K562 (cell line): Measurements from ENCODE around the gene ZNF37A.

Experiments used
- ASH1L ChIP-seq: fragments of 450-650 bp; IDR thresholded peaks from 2 replicates; pipeline ENCODE4 v1.6.1; 2018; ENCODE audit warnings: borderline replicate concordance, mild to moderate bottlenecking, low read depth; ENCODE audit not compliant: partially characterized antibody
- C11orf30 ChIP-seq: fragments of 450-650 bp; IDR thresholded peaks from 2 replicates; pipeline ENCODE4 v1.6.1; 2016; ENCODE audit warnings: low read depth, mild to moderate bottlenecking
- ELF4 ChIP-seq: fragments of 450-650 bp; formaldehyde crosslinking; IDR thresholded peaks from 2 replicates; pipeline ENCODE4 v1.4.0; 2022; ENCODE audit warnings: missing genetic modification characterization
- EZH2 ChIP-seq: IDR thresholded peaks from 2 replicates; pipeline ENCODE4 v1.6.1; 2012; ENCODE audit warnings: low read depth, mild to moderate bottlenecking, inconsistent platforms, low read length, borderline replicate concordance
- PHF8 ChIP-seq: fragments of 200-600 bp; sonication (generic); IDR thresholded peaks from 2 replicates; pipeline ENCODE4 v1.6.1; 2012; ENCODE audit warnings: mixed run types, mild to moderate bottlenecking, inconsistent platforms, low read length, moderate library complexity, borderline replicate concordance
- SIN3B ChIP-seq: fragments of 450-650 bp; IDR thresholded peaks from 2 replicates; pipeline ENCODE4 v1.6.1; 2017; ENCODE audit warnings: low read depth, mild to moderate bottlenecking, moderate library complexity
- U2AF1 ChIP-seq: fragments of 200-400 bp; formaldehyde crosslinking; optimal IDR thresholded peaks from 2 replicates; pipeline ENCODE3; 2017; ENCODE audit warnings: mild to moderate bottlenecking, low read depth, low read length, moderate library complexity
- ZBTB8A ChIP-seq: fragments of 450-650 bp; IDR thresholded peaks from 2 replicates; pipeline ENCODE4 v1.6.1; 2018; ENCODE audit warnings: mild to moderate bottlenecking, moderate library complexity; ENCODE audit not compliant: partially characterized antibody
- TF ChIP-seq, protein P1 (sequence below), 3 experiments: IDR thresholded peaks in 2 of 3; conservative IDR thresholded peaks in 1 of 3; 2 replicates each; pipeline ENCODE4 v1.5.1; 2011 to 2012; ENCODE audit warnings: low read length in 3 of 3, mild to moderate bottlenecking in 3 of 3, control low read depth in 2 of 3, improper control_type of control experiment in 1 of 3, inconsistent platforms in 1 of 3, low read depth in 1 of 3, mixed read lengths in 1 of 3, moderate library complexity in 1 of 3; ENCODE audit not compliant: insufficient read depth in 2 of 3
- TF ChIP-seq, protein P2 (sequence below): sonication (generic); formaldehyde crosslinking; IDR thresholded peaks from 2 replicates; pipeline ENCODE4 v1.4.0; 2020; ENCODE audit warnings: mild to moderate bottlenecking, missing genetic modification reagents

DNA sequence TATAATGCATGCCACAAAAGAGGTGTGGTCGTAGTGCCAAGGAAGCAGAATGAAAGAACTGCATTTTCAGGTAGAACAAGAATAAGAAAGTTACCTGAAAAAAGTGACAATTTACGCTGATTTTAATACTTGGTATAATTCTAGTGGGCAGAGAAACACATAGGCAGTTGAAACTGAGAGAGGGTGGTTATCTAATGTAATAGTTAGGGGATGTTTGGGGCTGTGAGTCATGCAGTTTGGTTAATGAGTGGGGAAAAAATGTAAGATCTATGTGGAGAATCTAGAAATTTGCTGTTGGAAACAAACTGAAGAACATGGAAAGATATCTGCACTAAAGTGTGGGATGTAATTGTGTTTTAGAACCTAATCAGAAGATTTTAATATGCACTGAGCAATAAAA lies 33.7 kb downstream of the ZNF37A start:
- TF ChIP-seq ELF4 (CRISPR knock-in tag) (no peak), ASH1L (no peak), ZBTB8A (no peak), EZH2 (no peak), PHF8 (no peak), U2AF1 (no peak), C11orf30 (no peak), SIN3B (no peak)
- TF ChIP-seq, protein P1, sequence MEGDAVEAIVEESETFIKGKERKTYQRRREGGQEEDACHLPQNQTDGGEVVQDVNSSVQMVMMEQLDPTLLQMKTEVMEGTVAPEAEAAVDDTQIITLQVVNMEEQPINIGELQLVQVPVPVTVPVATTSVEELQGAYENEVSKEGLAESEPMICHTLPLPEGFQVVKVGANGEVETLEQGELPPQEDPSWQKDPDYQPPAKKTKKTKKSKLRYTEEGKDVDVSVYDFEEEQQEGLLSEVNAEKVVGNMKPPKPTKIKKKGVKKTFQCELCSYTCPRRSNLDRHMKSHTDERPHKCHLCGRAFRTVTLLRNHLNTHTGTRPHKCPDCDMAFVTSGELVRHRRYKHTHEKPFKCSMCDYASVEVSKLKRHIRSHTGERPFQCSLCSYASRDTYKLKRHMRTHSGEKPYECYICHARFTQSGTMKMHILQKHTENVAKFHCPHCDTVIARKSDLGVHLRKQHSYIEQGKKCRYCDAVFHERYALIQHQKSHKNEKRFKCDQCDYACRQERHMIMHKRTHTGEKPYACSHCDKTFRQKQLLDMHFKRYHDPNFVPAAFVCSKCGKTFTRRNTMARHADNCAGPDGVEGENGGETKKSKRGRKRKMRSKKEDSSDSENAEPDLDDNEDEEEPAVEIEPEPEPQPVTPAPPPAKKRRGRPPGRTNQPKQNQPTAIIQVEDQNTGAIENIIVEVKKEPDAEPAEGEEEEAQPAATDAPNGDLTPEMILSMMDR (IDR thresholded peaks at IDR 0.05 in 2 of 3, conservative IDR thresholded peaks at IDR 0.05 in 1 of 3; ENCODE audit: insufficient read depth in 2 of 3, low read depth in 1 of 3, low read length in 3 of 3): no peak
- TF ChIP-seq, protein P2, sequence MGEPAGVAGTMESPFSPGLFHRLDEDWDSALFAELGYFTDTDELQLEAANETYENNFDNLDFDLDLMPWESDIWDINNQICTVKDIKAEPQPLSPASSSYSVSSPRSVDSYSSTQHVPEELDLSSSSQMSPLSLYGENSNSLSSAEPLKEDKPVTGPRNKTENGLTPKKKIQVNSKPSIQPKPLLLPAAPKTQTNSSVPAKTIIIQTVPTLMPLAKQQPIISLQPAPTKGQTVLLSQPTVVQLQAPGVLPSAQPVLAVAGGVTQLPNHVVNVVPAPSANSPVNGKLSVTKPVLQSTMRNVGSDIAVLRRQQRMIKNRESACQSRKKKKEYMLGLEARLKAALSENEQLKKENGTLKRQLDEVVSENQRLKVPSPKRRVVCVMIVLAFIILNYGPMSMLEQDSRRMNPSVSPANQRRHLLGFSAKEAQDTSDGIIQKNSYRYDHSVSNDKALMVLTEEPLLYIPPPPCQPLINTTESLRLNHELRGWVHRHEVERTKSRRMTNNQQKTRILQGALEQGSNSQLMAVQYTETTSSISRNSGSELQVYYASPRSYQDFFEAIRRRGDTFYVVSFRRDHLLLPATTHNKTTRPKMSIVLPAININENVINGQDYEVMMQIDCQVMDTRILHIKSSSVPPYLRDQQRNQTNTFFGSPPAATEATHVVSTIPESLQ (CRISPR knock-in tag): no peak
